GM12878 (cell line): ENCODE results near the gene ZDHHC9.

ENCODE experiments used
- BHLHE40 ChIP-seq, 2 experiments: fragments of 450-650 bp in 1 of 2; IDR thresholded peaks; 2 replicates each; pipeline ENCODE4 v1.6.1; 2011 to 2017; ENCODE audit warnings: low read depth in 2 of 2, borderline replicate concordance in 1 of 2, improper control_type of control experiment in 1 of 2, low read length in 1 of 2, mild to moderate bottlenecking in 1 of 2
- EP300 ChIP-seq, 2 experiments: fragments of 150-350 bp in 1 of 2; IDR thresholded peaks; 2 replicates each; pipeline ENCODE4 v1.6.1; 2011 to 2012; ENCODE audit warnings: low read depth in 2 of 2, low read length in 2 of 2, borderline replicate concordance in 1 of 2, improper control_type of control experiment in 1 of 2, inconsistent platforms in 1 of 2; ENCODE audit not compliant: control insufficient read depth in 1 of 2
- EZH2 ChIP-seq: IDR thresholded peaks from 2 replicates; pipeline ENCODE4 v1.6.1; 2012; ENCODE audit warnings: low read depth, mild to moderate bottlenecking, control low read depth, inconsistent platforms, low read length, borderline replicate concordance; ENCODE audit not compliant: control insufficient read depth
- HDAC6 ChIP-seq: fragments of 200-600 bp; sonication (generic); IDR thresholded peaks from one replicate; pipeline ENCODE4 v1.8.0; 2017; ENCODE audit warnings: antibody characterized with exemption; ENCODE audit not compliant: unreplicated experiment
- JUND ChIP-seq: IDR thresholded peaks from 2 replicates; pipeline ENCODE4 v1.6.1; 2012; ENCODE audit warnings: low read depth, mild to moderate bottlenecking, low read length, improper control_type of control experiment, moderate library complexity
- MEF2A ChIP-seq: IDR thresholded peaks from 2 replicates; pipeline ENCODE4 v1.6.1; 2011; ENCODE audit warnings: low read depth, mild to moderate bottlenecking, low read length, moderate library complexity; ENCODE audit not compliant: insufficient read depth
- POLR2AphosphoS5 ChIP-seq: IDR thresholded peaks from 2 replicates; pipeline ENCODE4 v1.6.1; 2011; ENCODE audit warnings: mild to moderate bottlenecking, low read length, inconsistent platforms
- TF ChIP-seq, protein P1 (sequence below), 3 experiments: IDR thresholded peaks in 2 of 3; conservative IDR thresholded peaks in 1 of 3; 2 replicates each; pipeline ENCODE4 v1.5.1; 2011; ENCODE audit warnings: low read depth in 3 of 3, low read length in 3 of 3, mild to moderate bottlenecking in 3 of 3, control low read depth in 2 of 3, moderate library complexity in 2 of 3, inconsistent platforms in 1 of 3, mixed read lengths in 1 of 3; ENCODE audit not compliant: control insufficient read depth in 2 of 3, insufficient read depth in 1 of 3; ENCODE audit errors: extremely low read depth in 1 of 3
- TF ChIP-seq, protein P2 (sequence below): fragments of 450-650 bp; IDR thresholded peaks from 2 replicates; pipeline ENCODE4 v1.6.1; 2017; ENCODE audit warnings: borderline replicate concordance

DNA sequence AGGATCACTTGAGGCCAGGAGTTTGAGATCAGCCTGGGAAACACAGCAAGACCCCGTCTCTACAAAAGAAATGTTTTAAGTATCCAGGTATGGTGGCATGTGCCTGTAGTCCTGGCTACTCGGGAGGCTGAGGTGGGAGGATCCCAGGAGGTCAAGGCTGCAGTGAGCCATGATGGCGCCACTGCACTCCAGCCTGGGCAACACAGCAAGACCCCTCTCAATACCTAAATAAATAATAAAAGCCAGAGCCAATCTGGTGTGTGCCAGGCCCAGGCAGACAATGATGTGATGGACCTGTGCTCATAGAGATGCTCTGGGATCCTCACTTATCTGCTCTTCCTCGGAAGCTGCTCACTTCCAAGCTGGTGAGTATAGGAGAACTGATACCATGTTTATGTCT is 82.1 kb downstream of the ZDHHC9 start:
- TF ChIP-seq, protein P1, sequence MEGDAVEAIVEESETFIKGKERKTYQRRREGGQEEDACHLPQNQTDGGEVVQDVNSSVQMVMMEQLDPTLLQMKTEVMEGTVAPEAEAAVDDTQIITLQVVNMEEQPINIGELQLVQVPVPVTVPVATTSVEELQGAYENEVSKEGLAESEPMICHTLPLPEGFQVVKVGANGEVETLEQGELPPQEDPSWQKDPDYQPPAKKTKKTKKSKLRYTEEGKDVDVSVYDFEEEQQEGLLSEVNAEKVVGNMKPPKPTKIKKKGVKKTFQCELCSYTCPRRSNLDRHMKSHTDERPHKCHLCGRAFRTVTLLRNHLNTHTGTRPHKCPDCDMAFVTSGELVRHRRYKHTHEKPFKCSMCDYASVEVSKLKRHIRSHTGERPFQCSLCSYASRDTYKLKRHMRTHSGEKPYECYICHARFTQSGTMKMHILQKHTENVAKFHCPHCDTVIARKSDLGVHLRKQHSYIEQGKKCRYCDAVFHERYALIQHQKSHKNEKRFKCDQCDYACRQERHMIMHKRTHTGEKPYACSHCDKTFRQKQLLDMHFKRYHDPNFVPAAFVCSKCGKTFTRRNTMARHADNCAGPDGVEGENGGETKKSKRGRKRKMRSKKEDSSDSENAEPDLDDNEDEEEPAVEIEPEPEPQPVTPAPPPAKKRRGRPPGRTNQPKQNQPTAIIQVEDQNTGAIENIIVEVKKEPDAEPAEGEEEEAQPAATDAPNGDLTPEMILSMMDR (IDR thresholded peaks at IDR 0.05 in 2 of 3, conservative IDR thresholded peaks at IDR 0.05 in 1 of 3; ENCODE audit: control insufficient read depth in 2 of 3, extremely low read depth in 1 of 3, insufficient read depth in 1 of 3, low read depth in 3 of 3, low read length in 3 of 3): no peak
- no peak for TF ChIP-seq EP300 (IDR thresholded peaks at IDR 0.05; ENCODE audit: borderline replicate concordance in 1 of 2, control insufficient read depth in 1 of 2, low read depth in 2 of 2, low read length in 2 of 2)
- no peak for TF ChIP-seq POLR2AphosphoS5
- no peak for TF ChIP-seq BHLHE40 (IDR thresholded peaks at IDR 0.05; ENCODE audit: borderline replicate concordance in 1 of 2, low read depth in 2 of 2, low read length in 1 of 2)
- TF ChIP-seq JUND: no peak
- TF ChIP-seq, protein P2, sequence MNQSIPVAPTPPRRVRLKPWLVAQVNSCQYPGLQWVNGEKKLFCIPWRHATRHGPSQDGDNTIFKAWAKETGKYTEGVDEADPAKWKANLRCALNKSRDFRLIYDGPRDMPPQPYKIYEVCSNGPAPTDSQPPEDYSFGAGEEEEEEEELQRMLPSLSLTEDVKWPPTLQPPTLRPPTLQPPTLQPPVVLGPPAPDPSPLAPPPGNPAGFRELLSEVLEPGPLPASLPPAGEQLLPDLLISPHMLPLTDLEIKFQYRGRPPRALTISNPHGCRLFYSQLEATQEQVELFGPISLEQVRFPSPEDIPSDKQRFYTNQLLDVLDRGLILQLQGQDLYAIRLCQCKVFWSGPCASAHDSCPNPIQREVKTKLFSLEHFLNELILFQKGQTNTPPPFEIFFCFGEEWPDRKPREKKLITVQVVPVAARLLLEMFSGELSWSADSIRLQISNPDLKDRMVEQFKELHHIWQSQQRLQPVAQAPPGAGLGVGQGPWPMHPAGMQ: no peak
- TF ChIP-seq MEF2A: no peak
- no peak for TF ChIP-seq HDAC6
- TF ChIP-seq EZH2: no peak
